Loucy (cell line): Measurements from ENCODE around the gene PMEPA1.

Experiments used
- EZH2phosphoT487 ChIP-seq: fragments of 200-600 bp; IDR thresholded peaks from 2 replicates; pipeline ENCODE4 v1.6.1; 2018; ENCODE audit warnings: antibody characterized with exemption, mild to moderate bottlenecking, moderate library complexity, borderline replicate concordance
- TF ChIP-seq, protein P1 (sequence below): fragments of 200-600 bp; sonication (generic); conservative IDR thresholded peaks from 2 replicates; pipeline ENCODE4 v1.5.1; 2014; ENCODE audit warnings: mild to moderate bottlenecking, antibody characterized with exemption, low read length

DNA sequence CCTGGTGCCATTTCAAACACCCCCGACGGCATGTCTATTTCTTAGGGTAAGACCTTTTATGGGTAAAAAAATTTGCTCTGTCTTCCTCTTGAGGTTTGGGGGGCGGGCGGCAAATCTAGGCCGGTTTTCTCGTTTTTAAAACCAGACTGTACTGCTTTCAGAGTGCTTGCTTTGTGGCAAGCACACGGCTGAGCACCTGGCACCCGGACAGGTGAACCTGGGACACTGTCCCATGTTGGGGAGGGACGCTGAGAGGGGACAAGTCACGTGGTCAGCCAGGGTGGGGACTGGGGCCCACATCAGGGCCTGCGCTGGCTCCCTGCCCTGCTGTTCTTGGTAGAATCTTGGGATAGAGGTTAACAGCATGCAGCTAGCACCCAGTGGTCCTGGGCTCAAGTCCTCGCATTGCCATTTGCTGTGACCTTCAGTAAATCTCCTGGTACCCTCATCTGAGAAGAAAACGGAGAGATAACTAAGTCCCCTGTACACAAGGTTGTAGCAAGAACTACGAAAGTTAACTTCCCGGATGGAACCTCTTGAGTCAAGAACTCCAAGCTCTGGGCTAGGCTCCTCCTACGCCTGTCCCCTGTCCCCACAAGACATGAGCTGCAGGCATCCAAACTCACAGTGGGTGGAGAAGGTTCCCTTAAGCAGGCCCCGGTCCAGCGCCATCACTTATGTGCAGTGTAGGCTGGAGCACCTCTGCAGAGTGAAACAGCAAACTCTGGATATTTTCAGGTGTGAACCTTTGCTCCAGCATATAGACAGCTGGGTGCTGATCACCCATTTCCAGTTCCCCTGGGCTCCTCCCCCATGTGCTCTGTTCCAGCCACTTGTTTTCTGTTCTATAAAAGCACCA, 41.7 kb downstream of the PMEPA1 start:
- TF ChIP-seq, protein P1, sequence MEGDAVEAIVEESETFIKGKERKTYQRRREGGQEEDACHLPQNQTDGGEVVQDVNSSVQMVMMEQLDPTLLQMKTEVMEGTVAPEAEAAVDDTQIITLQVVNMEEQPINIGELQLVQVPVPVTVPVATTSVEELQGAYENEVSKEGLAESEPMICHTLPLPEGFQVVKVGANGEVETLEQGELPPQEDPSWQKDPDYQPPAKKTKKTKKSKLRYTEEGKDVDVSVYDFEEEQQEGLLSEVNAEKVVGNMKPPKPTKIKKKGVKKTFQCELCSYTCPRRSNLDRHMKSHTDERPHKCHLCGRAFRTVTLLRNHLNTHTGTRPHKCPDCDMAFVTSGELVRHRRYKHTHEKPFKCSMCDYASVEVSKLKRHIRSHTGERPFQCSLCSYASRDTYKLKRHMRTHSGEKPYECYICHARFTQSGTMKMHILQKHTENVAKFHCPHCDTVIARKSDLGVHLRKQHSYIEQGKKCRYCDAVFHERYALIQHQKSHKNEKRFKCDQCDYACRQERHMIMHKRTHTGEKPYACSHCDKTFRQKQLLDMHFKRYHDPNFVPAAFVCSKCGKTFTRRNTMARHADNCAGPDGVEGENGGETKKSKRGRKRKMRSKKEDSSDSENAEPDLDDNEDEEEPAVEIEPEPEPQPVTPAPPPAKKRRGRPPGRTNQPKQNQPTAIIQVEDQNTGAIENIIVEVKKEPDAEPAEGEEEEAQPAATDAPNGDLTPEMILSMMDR: no peak
- TF ChIP-seq EZH2phosphoT487: no peak
